Activated CD4-positive, alpha-beta T cell treated with anti-CD3 and anti-CD28 coated beads for 36 hours (primary cell): ENCODE measurements around the gene PRAMEF18. TPM values are rescaled to one million over a fixed set of nuclear protein-coding genes. Genes with fewer than 3 reads are reported as not detected.
A peak's percentile ranks its signal among the peaks of the same experiment; 100 is the strongest.
"Not testable (repeated sequence)": the region's sequence is repeated elsewhere in the genome, so short reads cannot be mapped to it uniquely, and the experiment has no call there.

Experiments used
- ATAC-seq: fragments of 200-7000 bp; cut with Tn5 transposase; one replicate; pipeline ENCODE4 v1.10.0; 2021; ENCODE audit warnings: mild to moderate bottlenecking, moderate library complexity
- CTCF ChIA-PET: fragments of 350-600 bp; sonication (Branson Sonifier 250); formaldehyde crosslinking; loops from one replicate; lab custom pipeline; 2021; ENCODE audit warnings: antibody characterized with exemption; lab: Charles Lee
- POLR2A ChIA-PET: fragments of 350-600 bp; sonication (Branson Sonifier 250); formaldehyde crosslinking; loops from one replicate; lab custom pipeline; 2021; ENCODE audit warnings: antibody characterized with exemption, inconsistent platforms; lab: Charles Lee
- DNase-seq: peaks from one replicate; pipeline ENCODE4 v3.0.0-alpha.2; 2020
- H3K27ac Mint-ChIP-seq: one replicate; pipeline ENCODE4 v1.8.0; 2021; ENCODE audit warnings: mixed read lengths
- H3K27me3 Mint-ChIP-seq: one replicate; pipeline ENCODE4 v1.8.0; 2021; ENCODE audit warnings: mixed read lengths
- H3K36me3 Mint-ChIP-seq: one replicate; pipeline ENCODE4 v1.8.0; 2021; ENCODE audit warnings: low read depth, mixed read lengths
- H3K4me1 Mint-ChIP-seq: one replicate; pipeline ENCODE4 v1.8.0; 2021; ENCODE audit warnings: mixed read lengths
- H3K4me3 Mint-ChIP-seq: one replicate; pipeline ENCODE4 v1.8.0; 2021; ENCODE audit warnings: mild to moderate bottlenecking, moderate library complexity, mixed read lengths
- H3K9me3 Mint-ChIP-seq: one replicate; pipeline ENCODE4 v1.8.0; 2021; ENCODE audit warnings: low read depth, mixed read lengths
- intact Hi-C, 2 experiments: fragments of 100-400 bp; cut with DNase I in 1 of 2; cut with micrococcal nuclease in 1 of 2; formaldehyde crosslinking; loops; one replicate each; pipeline versions ENCODE4 v1.14.2 to v1.15.1; 2022 to 2024; cut with DNase I, micrococcal nuclease
- total RNA-seq, 2 experiments: library from RNA; stranded (reverse); gene quantifications; one replicate each; pipeline ENCODE4 v1.2.3, GENCODE V29; 2021

Gene PRAMEF18
- total RNA-seq, 2 experiments from 2014 or later = not detected

DNA sequence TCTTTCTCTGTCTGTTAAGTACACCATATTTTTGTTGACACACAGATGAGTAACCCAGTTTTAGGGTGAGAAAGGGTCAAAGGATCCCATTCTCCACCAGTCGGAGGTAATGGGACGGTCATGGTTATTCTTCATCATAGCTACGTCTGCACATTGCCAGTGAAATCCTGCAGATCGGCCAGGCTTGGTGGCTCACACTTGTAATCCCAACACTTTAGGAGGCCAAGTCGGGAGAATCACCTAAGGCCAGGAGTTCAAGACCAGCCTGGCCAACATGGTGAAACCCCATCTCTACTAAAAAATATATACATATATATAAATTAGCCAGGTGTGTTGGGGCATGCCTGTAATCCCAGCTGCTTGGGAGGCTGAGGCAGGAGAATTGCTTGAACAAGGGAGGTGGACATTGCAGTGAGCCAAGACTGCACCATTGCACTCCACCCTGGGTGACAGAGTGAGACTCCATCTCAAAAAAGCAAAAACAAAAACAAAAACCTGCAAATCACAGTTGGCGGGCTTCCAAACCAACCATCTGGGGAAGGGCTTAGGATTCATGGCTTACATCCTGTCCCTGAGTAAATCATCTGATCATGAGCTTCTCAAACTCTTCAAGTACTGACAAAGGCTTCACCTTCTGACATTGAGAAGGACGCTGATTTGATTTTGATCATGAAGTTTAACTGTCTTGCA is 5.3 kb upstream of the PRAMEF18 start:
- intact Hi-C loops = loop anchor here in 1 of 2 experiments (10.0 kb wide), 1 partner anchor 144 kb away; the partner anchor contains the start of gene PRAMEF19
- POLR2A ChIA-PET, CTCF ChIA-PET: not testable (repeated sequence)

DNA sequence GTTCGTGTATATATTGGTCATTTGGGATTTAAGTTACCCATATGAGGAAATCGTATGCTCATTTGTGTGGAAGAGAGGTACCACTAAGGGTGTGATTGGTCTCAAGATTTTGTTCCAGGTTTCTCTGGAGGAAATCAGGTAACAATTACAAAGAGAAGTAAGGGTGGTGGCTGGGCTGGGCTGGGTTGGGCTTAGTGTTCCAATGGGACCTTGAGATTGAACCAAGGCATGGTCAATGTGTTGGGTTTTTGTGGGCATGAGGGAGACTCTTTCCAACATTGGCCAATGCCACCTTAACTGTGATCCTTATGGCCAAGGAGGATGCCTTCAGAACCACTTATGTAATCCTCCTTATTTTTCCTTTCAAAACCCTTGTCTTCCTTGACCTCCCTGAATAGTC is 4.6 kb upstream of the PRAMEF18 start:
- H3K27ac Mint-ChIP-seq, ATAC-seq, H3K27me3 Mint-ChIP-seq, POLR2A ChIA-PET, H3K4me1 Mint-ChIP-seq, H3K9me3 Mint-ChIP-seq, DNase-seq, H3K36me3 Mint-ChIP-seq, H3K4me3 Mint-ChIP-seq: not testable (repeated sequence)
- intact Hi-C loops = loop anchor here in 1 of 2 experiments (10.0 kb wide), 1 partner anchor 144 kb away; the partner anchor contains the start of gene PRAMEF19
- CTCF ChIA-PET = interaction anchor here (0.8 kb wide), 1 partner anchor 590 kb away, joined by 3 read pairs; no protein-coding TSS in a partner anchor

More for the DNA sequence above, 5.3 kb upstream of the PRAMEF18 start:
- not testable (repeated sequence) for H3K9me3 Mint-ChIP-seq, H3K36me3 Mint-ChIP-seq, H3K4me3 Mint-ChIP-seq, H3K27ac Mint-ChIP-seq, H3K27me3 Mint-ChIP-seq, ATAC-seq, DNase-seq, H3K4me1 Mint-ChIP-seq

DNA sequence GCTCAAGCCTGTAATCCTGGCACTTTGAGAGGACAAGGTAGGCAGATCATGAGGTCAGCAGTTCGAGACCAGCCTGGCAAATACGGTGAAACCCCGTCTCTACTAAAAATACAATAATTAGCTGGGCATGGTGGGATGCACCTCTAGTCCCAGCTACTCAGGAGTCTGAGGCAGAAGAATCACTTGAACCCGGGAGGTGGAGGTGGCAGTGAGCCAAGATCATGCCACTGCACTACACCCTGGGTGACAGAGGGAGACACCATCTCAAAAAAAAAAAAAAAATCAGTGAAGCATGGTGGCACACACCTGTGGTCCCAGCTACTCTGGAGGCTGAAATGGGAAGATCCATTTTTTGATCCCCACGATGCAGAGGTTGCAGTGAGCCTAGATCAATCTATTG is 4.1 kb upstream of the PRAMEF18 start:
- DNase-seq, H3K36me3 Mint-ChIP-seq, ATAC-seq, H3K4me3 Mint-ChIP-seq, POLR2A ChIA-PET, H3K27ac Mint-ChIP-seq, H3K27me3 Mint-ChIP-seq, H3K4me1 Mint-ChIP-seq, H3K9me3 Mint-ChIP-seq: not testable (repeated sequence)
- intact Hi-C loops = loop anchor here in 1 of 2 experiments (10.0 kb wide), 1 partner anchor 145 kb away; the partner anchor contains the start of gene PRAMEF19
- CTCF ChIA-PET = interaction anchor here (0.8 kb wide), 1 partner anchor 590 kb away, joined by 3 read pairs; no protein-coding TSS in a partner anchor

DNA sequence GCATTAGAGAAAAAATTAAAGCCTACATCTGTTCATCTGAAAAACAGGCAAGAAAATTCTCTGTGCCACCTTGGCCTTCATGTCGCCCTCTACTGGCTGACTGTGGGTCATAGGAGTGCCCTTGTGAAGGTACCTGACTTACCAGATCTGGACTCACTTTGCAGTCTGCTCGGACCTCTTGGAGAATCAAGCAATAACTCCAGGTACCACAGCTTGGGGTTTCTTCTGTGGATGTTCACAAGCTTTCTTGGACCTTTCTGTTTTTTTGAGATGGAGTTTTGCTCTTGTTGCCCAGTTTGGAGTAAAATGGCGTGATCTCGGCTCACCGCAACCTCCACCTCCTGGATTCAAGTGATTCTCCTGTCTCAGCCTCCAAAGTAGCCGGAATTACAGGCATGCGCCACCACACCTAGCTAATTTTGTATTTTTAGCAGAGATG is 2.4 kb upstream of the PRAMEF18 start:
- Mint-ChIP-seq H3K4me1 (no peaks in the 10 kb centered on the region), H3K4me3 (no peak overlapping the region), H3K36me3 (no peaks in the 10 kb centered on the region), H3K27me3 (peaks cover 3% of the 10 kb centered on the region), H3K9me3 (no peaks in the 10 kb centered on the region), H3K27ac (no peak overlapping the region)
- ATAC-seq (peak; percentile 36), DNase-seq (peak; percentile 69)
- POLR2A ChIA-PET = no interaction called here
- CTCF ChIA-PET = interaction anchor here (0.7 kb wide), 1 partner anchor 1461 kb away, joined by 3 read pairs; no protein-coding TSS in a partner anchor
- intact Hi-C loops = no loop called here

DNA sequence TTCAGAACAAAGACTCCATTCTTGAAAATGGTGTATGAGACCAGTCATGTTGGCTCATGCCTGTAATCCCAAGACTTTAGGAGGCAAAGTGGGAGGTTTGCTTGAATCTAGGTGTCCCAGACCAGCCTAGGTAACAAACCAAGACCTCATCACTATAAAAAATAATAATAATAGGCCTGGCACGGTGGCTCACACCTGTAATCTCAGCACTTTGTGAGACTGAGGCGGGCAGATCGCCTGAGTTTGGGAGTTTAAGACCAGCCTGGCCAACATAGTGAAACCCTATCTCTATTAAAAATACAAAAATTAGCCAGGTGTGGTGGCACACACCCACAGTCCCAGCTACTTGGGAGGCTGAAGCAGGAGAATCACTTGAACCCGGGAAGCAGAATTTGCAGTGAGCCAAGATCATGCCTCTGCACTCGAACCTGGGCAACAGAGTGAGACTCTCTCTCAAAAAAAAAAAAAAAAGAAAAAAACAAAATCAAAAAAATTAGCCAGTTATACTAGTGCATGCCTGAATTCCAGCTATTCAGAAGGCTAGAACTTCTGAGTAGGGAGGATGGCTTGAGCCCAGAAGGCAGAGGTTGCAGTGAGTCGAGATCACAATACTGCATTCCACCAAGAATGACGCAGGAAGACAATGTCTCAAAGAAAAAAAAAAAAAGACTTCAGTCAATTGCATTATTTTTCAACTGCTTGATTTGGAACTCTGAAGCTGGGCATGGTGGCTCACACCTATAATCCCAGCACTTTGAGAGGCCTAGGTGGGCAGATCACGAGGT is 1.5 kb upstream of the PRAMEF18 start:
- CTCF ChIA-PET = interaction anchor here (0.6 to 0.7 kb wide), 2 partner anchors 106 to 451 kb away, joined by 3 read pairs; no protein-coding TSS in a partner anchor
- DNase-seq, H3K27ac Mint-ChIP-seq, H3K27me3 Mint-ChIP-seq, intact Hi-C loops, H3K4me3 Mint-ChIP-seq, ATAC-seq, H3K4me1 Mint-ChIP-seq, H3K36me3 Mint-ChIP-seq, H3K9me3 Mint-ChIP-seq, POLR2A ChIA-PET: not testable (repeated sequence)

DNA sequence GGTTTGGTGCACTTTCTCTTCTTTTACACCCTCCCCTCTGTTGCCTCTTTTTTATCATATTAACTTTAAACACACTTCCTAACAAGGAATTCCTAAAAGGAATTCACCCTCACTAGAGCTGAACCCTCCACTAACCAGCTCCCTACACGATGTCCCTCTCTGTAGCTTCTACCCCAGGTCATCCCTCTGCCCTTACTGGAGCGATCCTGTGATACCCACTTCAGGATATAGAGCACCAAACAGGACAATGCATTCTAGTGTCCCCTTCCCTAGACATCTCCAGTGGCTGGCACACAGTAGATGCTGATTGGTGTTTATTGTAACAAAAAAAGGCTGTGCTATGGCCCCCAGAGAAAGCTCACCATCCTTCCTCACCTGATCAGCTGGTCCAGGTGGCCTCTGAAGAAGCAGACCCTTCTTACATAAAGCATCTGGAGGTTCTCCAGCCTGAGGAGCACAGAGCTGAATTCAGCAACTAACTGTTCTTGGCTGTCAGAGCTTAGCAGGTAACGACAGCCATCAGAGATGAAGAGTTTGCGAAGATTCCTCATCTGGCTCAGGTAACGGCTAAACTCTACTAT is 1.4 kb downstream of the PRAMEF18 start:
- Mint-ChIP-seq H3K9me3 (no peaks in the 10 kb centered on the region), H3K4me1 (no peaks in the 10 kb centered on the region), H3K27ac (no peak overlapping the region), H3K27me3 (peaks cover 3% of the 10 kb centered on the region), H3K4me3 (no peak overlapping the region), H3K36me3 (no peaks in the 10 kb centered on the region)
- ChIA-PET CTCF (interaction anchor here (1.4 kb wide), 1 partner anchor 146 kb away, joined by 6 read pairs; no protein-coding TSS in a partner anchor), POLR2A (no interaction called here)
- intact Hi-C loops = no loop called here
- DNase-seq (no peak), ATAC-seq (no peak)

DNA sequence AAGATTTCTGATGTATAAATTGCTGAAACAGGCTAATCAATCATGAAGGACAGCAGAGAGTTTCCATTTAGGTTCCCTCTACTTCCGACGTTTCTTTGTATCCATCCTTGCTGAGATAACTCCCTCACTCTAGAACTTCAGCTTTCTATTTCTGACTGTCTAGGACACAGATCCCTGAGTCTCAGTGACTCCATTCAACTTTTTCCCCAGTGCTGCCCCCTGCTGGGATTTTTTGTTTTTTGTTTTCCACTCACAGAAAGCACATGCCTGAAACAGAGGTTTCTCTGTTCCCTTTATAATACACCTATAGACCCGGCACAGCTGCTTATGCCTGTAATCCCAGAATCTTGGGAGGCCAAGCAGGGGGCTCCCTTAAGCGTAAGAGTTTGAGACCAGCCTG is 3.2 kb downstream of the PRAMEF18 start:
- ATAC-seq, H3K27me3 Mint-ChIP-seq, H3K9me3 Mint-ChIP-seq, POLR2A ChIA-PET, H3K4me1 Mint-ChIP-seq, H3K36me3 Mint-ChIP-seq, H3K4me3 Mint-ChIP-seq, DNase-seq, CTCF ChIA-PET, intact Hi-C loops, H3K27ac Mint-ChIP-seq: not testable (repeated sequence)

DNA sequence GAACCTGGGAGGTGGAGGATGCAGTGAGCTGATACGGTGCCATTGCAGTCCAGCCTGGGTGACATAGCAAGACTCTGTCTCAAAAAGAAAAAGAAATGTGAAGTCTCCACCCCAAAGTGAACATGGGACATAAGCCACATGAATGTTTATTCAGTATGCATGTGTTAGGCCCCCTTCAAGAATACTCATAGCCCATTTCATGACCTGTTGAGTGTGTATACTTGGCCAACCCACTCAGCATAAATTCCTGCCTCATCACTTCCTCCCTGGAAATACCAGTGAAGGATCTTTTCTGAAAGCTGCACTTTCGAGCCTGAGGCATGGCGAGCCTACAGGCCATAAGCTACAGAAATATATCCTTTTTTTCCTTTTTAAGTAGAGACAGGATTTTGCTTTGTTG is 6.8 kb downstream of the PRAMEF18 start:
- CTCF ChIA-PET, H3K9me3 Mint-ChIP-seq, H3K36me3 Mint-ChIP-seq, POLR2A ChIA-PET, H3K27ac Mint-ChIP-seq, ATAC-seq, H3K4me3 Mint-ChIP-seq, H3K27me3 Mint-ChIP-seq, intact Hi-C loops, H3K4me1 Mint-ChIP-seq, DNase-seq: not testable (repeated sequence)

DNA sequence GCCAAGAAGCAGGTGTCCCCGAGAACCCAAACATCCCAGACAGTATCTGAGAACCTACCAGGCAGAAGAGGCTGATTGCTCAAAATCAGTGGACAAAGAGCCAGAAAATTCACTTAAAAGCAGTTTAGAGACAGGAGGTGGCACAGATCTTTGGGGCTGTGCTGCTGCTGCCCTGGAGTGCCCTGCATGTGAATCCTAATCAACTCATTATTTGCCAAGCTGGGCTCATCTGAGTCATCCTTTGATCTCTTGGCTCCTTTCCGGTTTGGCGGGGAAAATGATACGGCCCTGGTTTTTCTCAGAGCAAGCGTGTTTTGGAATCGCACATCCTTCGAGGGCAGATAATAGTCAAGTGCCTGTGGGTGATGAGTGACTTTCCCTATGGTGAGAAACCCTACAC is 9.3 kb downstream of the PRAMEF18 start:
- H3K27me3 Mint-ChIP-seq, H3K36me3 Mint-ChIP-seq, intact Hi-C loops, H3K4me3 Mint-ChIP-seq, CTCF ChIA-PET, DNase-seq, ATAC-seq, H3K4me1 Mint-ChIP-seq, H3K27ac Mint-ChIP-seq, H3K9me3 Mint-ChIP-seq, POLR2A ChIA-PET: not testable (repeated sequence)

DNA sequence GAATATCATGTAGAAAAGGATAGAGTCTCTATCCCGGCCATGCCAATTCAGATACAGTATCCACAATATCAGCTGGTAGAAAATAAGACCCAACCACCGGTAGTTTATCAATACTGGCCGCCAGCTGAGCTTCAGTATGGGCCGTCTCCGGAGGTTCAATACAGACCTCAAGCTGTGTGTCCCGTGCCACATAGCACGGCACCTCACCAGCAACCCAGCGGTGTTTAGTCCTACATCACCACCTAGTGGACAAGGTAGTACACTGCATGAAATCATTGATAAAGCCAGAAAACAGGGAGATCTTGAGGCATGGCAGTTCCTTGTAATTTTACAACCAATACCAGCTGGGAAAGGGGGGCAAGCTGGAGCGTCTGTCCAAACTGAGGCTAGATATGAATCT is 17.2 kb downstream of the PRAMEF18 start:
- ATAC-seq, H3K27ac Mint-ChIP-seq, CTCF ChIA-PET, H3K4me3 Mint-ChIP-seq, intact Hi-C loops, H3K9me3 Mint-ChIP-seq, H3K27me3 Mint-ChIP-seq, DNase-seq, POLR2A ChIA-PET, H3K36me3 Mint-ChIP-seq, H3K4me1 Mint-ChIP-seq: not testable (repeated sequence)

DNA sequence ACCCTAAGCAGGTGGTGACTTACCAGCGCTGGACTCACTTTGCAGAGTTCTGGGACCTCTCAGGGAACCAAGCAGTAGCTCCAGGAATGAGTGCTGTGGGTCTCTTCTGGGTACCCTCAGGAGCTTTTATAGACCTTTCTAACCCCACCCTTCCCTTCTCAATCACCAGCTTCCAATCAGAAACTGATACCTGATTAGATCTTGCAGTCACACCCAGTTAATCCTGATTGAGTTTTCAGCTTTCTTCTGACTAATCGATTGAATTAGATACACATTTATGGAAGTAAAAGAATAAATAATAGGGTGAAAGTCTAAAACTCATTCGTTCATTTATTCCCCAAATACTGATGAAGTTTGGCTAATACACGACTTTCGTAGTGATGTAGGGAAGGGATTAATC is 24.6 kb downstream of the PRAMEF18 start, which contains the start of gene PRAMEF13:
PRAMEF13 (minus strand) TSS at position 101 of the 400 bp plus-strand sequence. CDS start 1,820 bp downstream, outside the sequence.
- DNase-seq, H3K4me1 Mint-ChIP-seq, H3K36me3 Mint-ChIP-seq, H3K4me3 Mint-ChIP-seq, H3K27ac Mint-ChIP-seq, CTCF ChIA-PET, POLR2A ChIA-PET, H3K27me3 Mint-ChIP-seq, H3K9me3 Mint-ChIP-seq, ATAC-seq, intact Hi-C loops: not testable (repeated sequence)
